ENCODE data around the gene FLOT1. TPM values are rescaled to one million over a fixed set of nuclear protein-coding genes. Genes with fewer than 3 reads are reported as not detected.

Gene FLOT1
- total RNA-seq, 1 experiment from 2014 or later: 116 TPM

- Histone ChIP-seq H3K27me3 (replicated peaks; ENCODE audit: insufficient read depth, low read depth, low read length, poor library complexity) (no peaks in the 10 kb centered on the region), H3K4me1 (ENCODE audit: insufficient read depth, low read length, poor library complexity, severe bottlenecking) (peaks cover 23% of the 10 kb centered on the region), H3K9me3 (ENCODE audit: low read depth, low read length, poor library complexity, severe bottlenecking) (no peaks in the 10 kb centered on the region), H3K4me3 (ENCODE audit: low read depth, low read length, poor library complexity, severe bottlenecking) (no peak overlapping the region), H3K36me3 (ENCODE audit: insufficient read depth, low read length, poor library complexity, severe bottlenecking) (peaks cover 20% of the 10 kb centered on the region), H3K27ac (ENCODE audit: low read depth, low read length, poor library complexity, severe bottlenecking) (peak overlapping the region; percentile 43)
- TF ChIP-seq EZH2 (IDR thresholded peaks at IDR 0.05; ENCODE audit: borderline replicate concordance, low read depth, low read length, poor library complexity, severe bottlenecking) (no peak), CTCF (conservative IDR thresholded peaks at IDR 0.05; ENCODE audit: low read depth, low read length) (peak; percentile 97)
- peak; percentile 89 for DNase-seq (ENCODE audit: low spot score)
- intact Hi-C loops (cut with micrococcal nuclease; ENCODE audit: unreplicated experiment): loop anchor here (1.0 to 10.0 kb wide), 4 partner anchors 43 to 408 kb away; partner anchors contain the start of gene HLA-E
- no TSS peak for BruUV-seq (replicated peaks)
- ChIA-PET POLR2A (ENCODE audit: low non-redundant PET) (interaction anchor here (0.6 to 1.2 kb wide), 2 partner anchors 43 to 183 kb away, joined by 4 read pairs; no protein-coding TSS in a partner anchor), CTCF (interaction anchor here (0.6 to 1.5 kb wide), 15 partner anchors 9 to 818 kb away, joined by 3 to 30 read pairs (median 5); partner anchors contain the start of genes MDC1 and VARS2)
These were observed 63.3 kb downstream of the FLOT1 start for GRCh38 chr6:30678964-30679726.

Other genes starting within 250 kb of the FLOT1 start
- gene GNL1, start 186.2 kb downstream of the FLOT1 start, total RNA-seq (2021): 93.2 and 101 TPM in 2 replicates
- 49.9 and 53.0 TPM in 2 replicates for gene PRR3, start 185.4 kb downstream of the FLOT1 start, total RNA-seq (2021)
- 109 and 119 TPM in 2 replicates for gene ABCF1, start 171.2 kb downstream of the FLOT1 start, total RNA-seq (2021)
- gene PPP1R10, start 125.4 kb downstream of the FLOT1 start, total RNA-seq (2021): 121 and 129 TPM in 2 replicates
- 70.3 and 70.4 TPM in 2 replicates for gene MRPS18B, start 124.8 kb downstream of the FLOT1 start, total RNA-seq (2021)
- 31.7 and 33.0 TPM in 2 replicates for gene ATAT1, start 115.8 kb downstream of the FLOT1 start, total RNA-seq (2021)
- 25.0 and 35.9 TPM in 2 replicates for gene C6orf136, start 95.6 kb downstream of the FLOT1 start, total RNA-seq (2021)
- 44.7 and 46.4 TPM in 2 replicates for gene DHX16, start 69.7 kb downstream of the FLOT1 start, total RNA-seq (2021)
- gene PPP1R18, start 56.0 kb downstream of the FLOT1 start, total RNA-seq (2021): 49.3 and 50.3 TPM in 2 replicates
- 49.8 and 54.4 TPM in 2 replicates for gene NRM, start 51.7 kb downstream of the FLOT1 start, total RNA-seq (2021)
- 52.9 and 53.4 TPM in 2 replicates for gene MDC1, start 25.4 kb downstream of the FLOT1 start, total RNA-seq (2021)
- 1,864 and 1,936 TPM in 2 replicates for gene TUBB, start 22.3 kb downstream of the FLOT1 start, total RNA-seq (2021)
- gene IER3, start 1.9 kb upstream of the FLOT1 start, total RNA-seq (2021): 33.5 and 34.6 TPM in 2 replicates
- gene DDR1, start 141.8 kb upstream of the FLOT1 start, total RNA-seq (2021): 48.0 and 57.9 TPM in 2 replicates
- 42.6 and 45.9 TPM in 2 replicates for gene GTF2H4, start 165.5 kb upstream of the FLOT1 start, total RNA-seq (2021)
- 48.4 and 53.4 TPM in 2 replicates for gene VARS2, start 171.6 kb upstream of the FLOT1 start, total RNA-seq (2021)
- not detected in 2 replicates for gene SFTA2, start 189.5 kb upstream of the FLOT1 start, total RNA-seq (2021)
- not detected in 2 replicates for gene MUCL3, start 198.3 kb upstream of the FLOT1 start, total RNA-seq (2021)
- not detected in 2 replicates for gene MUC21, start 241.0 kb upstream of the FLOT1 start, total RNA-seq (2021)